MM.1S (cell line): Measurements from ENCODE around the gene SNRPA.

Experiments
- EZH2 ChIP-seq: fragments of 300-600 bp; sonication (generic); optimal IDR thresholded peaks from 2 replicates; pipeline ENCODE3; 2017; ENCODE audit warnings: low read depth, mild to moderate bottlenecking, antibody characterized with exemption, low read length, mixed read lengths
- TF ChIP-seq, protein P1 (sequence below): fragments of 300-600 bp; sonication (generic); IDR thresholded peaks from 2 replicates; pipeline ENCODE4 v1.5.1; 2016; ENCODE audit warnings: antibody characterized with exemption, low read length, mixed read lengths

DNA sequence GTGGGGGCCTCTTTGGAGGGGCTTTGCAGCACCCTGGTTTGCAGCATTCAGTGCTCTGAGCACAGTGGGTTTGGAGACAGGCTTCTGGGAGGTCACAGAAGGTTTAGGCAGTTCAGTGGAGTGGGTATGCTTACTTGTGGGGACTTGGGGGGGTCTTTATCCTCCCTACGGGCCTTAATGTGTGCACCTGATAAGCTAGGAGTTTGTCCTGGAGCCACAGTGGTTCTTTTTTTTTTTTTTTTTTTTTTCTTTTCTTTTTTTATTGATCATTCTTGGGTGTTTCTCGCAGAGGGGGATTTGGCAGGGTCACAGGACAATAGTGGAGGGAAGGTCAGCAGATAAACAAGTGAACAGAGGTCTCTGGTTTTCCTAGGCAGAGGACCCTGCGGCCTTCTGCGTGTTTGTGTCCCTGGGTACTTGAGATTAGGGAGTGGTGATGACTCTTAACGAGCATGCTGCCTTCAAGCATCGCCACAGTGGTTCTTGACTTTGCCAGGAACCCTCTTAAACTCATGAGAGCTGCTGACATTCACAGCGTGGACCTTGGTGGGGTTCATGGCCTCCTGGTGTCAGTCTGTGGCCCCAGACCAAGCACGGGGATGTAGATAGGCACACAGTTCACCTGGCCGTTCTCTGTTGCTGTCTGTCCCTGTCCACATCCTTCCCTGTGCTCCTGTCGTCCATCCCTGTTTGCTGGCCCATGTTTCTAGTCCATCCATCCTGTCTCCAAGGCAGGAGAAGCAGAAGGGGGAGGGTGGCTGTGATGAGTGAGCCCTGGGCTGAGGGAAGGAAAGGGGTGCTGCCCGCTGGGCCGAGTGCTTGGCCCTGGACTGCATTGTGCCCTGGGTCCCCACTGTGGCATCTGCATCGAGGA, 50.7 kb downstream of the SNRPA start:
- TF ChIP-seq, protein P1, sequence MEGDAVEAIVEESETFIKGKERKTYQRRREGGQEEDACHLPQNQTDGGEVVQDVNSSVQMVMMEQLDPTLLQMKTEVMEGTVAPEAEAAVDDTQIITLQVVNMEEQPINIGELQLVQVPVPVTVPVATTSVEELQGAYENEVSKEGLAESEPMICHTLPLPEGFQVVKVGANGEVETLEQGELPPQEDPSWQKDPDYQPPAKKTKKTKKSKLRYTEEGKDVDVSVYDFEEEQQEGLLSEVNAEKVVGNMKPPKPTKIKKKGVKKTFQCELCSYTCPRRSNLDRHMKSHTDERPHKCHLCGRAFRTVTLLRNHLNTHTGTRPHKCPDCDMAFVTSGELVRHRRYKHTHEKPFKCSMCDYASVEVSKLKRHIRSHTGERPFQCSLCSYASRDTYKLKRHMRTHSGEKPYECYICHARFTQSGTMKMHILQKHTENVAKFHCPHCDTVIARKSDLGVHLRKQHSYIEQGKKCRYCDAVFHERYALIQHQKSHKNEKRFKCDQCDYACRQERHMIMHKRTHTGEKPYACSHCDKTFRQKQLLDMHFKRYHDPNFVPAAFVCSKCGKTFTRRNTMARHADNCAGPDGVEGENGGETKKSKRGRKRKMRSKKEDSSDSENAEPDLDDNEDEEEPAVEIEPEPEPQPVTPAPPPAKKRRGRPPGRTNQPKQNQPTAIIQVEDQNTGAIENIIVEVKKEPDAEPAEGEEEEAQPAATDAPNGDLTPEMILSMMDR, result no peak
- TF ChIP-seq EZH2, result no peak
